Retinal pigment epithelial cell (primary cell): Measurements from ENCODE around the gene MCCC1.
"Not testable (repeated sequence)": the region's sequence is repeated elsewhere in the genome, so short reads cannot be mapped to it uniquely, and the experiment has no call there.

ENCODE experiments used
- DNase-seq: peaks from one replicate; pipeline ENCODE4 v3.0.0-alpha.2; 2010; ENCODE audit warnings: low read depth
- H3K4me3 ChIP-seq: 2 replicates; pipeline ENCODE4 v1.5.1; 2011; ENCODE audit warnings: mild to moderate bottlenecking, low read length, control low read depth, moderate library complexity
- TF ChIP-seq, protein P1 (sequence below): conservative IDR thresholded peaks from 2 replicates; pipeline ENCODE4 v1.5.1; 2011; ENCODE audit warnings: low read depth, low read length, control low read depth, inconsistent platforms

MCCC1 gene

DNA sequence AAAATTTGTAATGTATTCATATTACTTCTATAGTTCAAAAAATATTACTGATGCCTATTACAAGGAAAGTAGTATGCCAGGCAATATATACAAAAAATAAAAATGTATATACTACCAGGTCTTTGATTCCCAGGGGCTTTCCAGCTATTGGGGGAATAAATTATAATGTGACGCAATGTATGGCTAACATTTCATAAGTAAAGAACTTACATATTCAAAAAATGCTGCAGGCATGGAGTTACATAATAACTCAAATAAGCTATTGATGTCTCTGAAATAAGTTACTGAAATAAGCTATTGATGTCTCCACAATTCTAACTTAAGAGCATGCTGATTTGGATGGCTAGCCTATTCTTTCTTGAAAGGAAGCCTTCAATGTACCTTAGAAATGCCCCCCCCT, 30.2 kb downstream of the MCCC1 start:
- H3K4me3 ChIP-seq: no peak overlapping the region
- DNase-seq: no peak
- TF ChIP-seq, protein P1, sequence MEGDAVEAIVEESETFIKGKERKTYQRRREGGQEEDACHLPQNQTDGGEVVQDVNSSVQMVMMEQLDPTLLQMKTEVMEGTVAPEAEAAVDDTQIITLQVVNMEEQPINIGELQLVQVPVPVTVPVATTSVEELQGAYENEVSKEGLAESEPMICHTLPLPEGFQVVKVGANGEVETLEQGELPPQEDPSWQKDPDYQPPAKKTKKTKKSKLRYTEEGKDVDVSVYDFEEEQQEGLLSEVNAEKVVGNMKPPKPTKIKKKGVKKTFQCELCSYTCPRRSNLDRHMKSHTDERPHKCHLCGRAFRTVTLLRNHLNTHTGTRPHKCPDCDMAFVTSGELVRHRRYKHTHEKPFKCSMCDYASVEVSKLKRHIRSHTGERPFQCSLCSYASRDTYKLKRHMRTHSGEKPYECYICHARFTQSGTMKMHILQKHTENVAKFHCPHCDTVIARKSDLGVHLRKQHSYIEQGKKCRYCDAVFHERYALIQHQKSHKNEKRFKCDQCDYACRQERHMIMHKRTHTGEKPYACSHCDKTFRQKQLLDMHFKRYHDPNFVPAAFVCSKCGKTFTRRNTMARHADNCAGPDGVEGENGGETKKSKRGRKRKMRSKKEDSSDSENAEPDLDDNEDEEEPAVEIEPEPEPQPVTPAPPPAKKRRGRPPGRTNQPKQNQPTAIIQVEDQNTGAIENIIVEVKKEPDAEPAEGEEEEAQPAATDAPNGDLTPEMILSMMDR: no peak

DNA sequence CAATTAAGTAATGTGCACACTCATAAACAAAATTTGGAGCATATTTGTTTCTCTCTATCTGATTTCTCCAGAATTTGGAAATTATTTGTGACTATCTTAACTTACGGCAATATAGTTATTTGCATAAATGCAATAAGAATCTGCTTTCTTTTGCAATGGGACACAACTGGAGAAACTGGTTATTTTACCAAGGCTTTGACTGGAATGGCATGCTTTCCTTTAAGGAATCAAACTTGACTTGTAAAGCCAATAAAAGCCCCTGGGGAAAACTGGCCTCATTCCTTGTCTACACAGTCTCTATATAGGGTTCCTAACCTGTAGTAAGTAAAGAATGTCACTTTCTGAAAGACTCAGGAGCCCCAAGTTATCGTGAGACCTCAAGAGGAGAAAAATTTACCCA, 32.4 kb downstream of the MCCC1 start:
- not testable (repeated sequence) for DNase-seq, H3K4me3 ChIP-seq

DNA sequence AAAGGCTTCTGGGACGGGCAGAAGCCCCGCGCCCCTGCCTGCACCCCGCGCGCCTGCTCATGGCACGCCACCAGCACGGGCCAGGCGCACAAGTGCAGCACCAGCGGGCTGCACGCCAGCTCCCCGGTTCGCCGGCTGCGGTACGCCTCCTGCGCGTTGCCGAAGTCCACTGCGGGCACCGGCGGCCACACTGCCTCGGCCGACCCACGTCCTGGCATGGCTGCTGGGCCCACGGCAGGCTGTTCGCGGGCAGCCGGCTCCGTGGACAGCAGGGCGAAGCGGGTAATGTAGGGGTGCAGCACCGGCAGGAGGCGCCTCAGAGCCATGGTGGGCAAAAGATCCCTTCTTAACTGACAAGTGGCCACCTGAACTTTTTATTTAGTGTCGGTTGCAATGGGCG, 34.8 kb downstream of the MCCC1 start:
- no peak overlapping the region for H3K4me3 ChIP-seq
- DNase-seq: no peak
- TF ChIP-seq, protein P1: no peak

DNA sequence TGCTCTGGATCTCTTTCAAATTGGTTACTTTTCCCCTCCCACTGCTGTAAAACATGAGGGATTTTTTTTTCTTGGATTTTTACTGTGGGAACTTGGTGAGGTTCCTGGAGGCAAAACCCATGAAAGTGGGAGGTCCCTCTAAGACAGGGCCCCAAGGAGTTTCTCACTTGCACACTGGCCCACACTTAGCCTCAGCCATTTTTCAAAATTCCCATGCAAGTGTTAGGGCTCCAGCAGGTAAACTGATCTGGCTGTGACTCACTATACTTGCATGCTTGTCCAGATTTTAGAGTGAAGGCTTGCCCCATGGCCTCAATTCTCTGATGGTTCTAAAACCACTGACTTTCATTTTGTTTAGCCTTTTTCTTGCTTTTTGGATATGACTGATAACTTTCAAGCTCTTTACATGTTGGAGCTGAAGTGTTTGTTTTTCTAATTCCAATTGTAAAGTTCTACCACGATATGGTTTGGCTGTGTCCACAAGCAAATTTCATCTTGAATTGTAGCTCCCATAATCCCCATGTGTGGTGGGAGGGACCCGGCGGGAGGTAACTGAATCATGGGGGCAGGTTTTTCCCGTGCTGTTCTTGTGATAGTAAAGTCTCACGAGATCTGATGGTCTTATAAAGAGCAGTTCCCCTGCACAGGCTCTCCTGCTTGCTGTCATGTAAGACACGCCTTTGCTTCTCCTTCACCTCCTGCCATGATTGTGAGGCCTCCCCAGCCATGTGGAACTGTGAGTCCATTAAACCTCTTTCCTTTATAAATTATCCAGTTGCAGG, 37.7 kb downstream of the MCCC1 start:
- no peak overlapping the region for H3K4me3 ChIP-seq
- no peak for DNase-seq
- TF ChIP-seq, protein P1: no peak

DNA sequence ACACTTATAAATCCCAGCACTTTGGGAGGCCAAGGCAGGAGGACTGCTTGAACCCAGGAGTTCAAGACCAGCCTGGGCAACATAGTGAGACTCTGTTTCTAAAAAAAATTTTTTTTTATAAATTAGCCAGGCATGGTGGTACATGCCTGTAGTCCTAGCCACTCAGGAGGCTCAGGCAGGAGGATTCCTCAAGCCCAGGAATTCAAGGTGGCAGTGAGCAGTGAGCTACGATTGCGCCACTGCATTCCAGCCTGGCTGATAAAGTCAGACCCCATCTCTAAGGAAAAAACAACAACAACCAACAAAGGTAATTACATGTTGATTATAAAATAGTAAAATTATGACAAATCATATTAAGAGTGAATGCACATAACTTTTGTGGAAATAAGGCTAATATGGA, 40.9 kb downstream of the MCCC1 start:
- TF ChIP-seq, protein P1: no peak
- no peak overlapping the region for H3K4me3 ChIP-seq
- no peak for DNase-seq

DNA sequence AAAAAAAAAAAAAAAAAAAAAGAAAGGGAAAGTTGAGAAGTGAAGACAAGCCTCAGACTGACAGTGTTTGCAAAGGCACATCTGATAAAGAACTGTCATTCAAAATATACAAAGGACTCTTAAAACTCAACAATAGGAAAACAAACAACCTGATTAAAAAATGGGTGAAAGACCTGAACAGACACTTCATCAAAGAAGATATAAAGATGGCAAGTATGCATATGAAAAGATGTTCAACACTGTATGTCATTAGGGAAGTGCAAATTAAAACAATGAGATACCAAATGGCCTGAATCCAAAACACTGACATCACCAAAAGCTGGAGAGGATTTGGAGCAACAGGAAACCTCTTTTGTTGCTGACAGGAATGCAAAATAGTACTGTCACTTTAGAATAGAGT, 48.6 kb downstream of the MCCC1 start:
- TF ChIP-seq, protein P1: no peak
- DNase-seq: no peak
- H3K4me3 ChIP-seq: no peak overlapping the region

- TF ChIP-seq, protein P1: no peak
- H3K4me3 ChIP-seq: no peak overlapping the region
- DNase-seq: no peak
Measured at GRCh38 chr3:183046883-183047282, 52.4 kb downstream of the MCCC1 start.
